NCI-H82 treated with DMSO at 0.1 percent for 48 hours (cell line): ENCODE results near the gene SRPRB.

ENCODE experiments used
- DNase-seq: peaks from one replicate; lab custom pipeline; 2025; ENCODE audit not compliant: unreplicated experiment; lab: John Stamatoyannopoulos, UW

Gene SRPRB

DNA sequence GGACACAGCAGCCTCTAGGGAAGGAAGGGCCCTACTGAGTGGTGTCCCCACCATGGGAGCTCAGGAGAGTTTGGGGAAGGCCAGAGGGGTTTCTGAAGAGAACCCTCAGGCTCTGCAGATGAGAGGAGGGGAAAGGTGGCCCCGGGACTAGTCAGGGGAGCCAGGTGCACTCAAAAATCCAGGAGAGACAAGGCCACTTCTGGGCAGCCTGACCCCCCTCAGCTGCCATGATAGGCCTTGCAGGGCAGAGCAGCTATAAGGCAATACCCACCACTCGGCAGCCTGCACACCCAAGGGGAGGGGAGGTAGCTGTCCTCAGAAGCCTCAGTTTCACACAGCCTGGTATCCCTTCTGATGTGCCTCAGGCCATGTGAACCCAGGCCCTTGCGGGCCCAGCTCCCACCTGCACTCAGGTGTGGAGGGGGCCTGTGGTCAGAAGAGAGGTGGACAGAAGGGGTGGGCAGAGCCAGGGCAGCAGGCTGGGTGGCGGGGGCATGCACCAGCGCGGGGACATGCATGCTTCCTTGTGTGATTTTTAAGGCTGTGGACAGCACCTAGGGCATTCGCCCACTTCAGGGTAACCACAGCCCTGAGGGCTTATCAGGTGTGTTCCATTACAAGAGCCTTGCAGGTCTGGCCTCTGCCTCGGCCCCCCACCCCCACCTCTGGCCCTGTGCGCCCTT, 34.6 kb downstream of the SRPRB start:
- DNase-seq, result no peak

DNA sequence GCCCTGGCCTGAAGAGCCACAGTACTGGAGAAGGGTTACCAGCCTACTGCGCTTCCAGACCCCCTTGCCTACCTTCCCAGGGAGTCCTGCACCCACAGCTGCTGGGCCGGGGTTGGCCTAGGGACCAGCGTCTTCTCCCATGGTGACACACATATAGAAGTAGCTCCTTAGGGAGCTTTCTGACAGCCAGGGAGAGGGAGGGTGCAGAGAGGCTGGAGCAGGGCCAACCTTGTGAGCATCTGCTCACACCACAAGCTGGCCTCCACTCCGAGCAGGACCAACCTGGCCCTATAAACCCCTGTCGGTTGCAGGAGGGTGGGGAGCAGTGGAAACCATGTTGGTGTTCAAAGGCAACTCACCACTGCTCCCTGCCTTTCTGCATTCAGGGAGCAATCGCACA, 35.2 kb downstream of the SRPRB start:
- DNase-seq, result no peak

DNA sequence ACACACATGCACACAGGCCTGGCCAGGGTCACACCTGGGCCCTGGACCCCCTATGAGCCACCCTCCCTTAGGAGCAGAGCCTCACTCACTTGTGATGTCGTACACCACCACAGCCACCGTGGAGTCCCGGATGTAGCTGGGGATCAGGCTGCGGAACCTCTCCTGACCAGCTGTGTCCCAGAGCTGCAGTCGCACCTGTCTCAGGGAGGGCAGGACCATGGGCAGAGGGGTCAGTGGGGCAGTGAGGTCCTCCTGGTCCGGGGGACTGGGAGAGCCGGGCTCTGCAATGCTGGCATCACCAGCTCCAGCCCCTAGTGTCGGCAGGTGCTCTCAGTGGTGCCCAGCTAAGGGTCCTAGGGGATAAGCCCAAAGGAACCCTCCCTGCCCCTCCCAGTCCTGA, 35.6 kb downstream of the SRPRB start:
- no peak for DNase-seq

DNA sequence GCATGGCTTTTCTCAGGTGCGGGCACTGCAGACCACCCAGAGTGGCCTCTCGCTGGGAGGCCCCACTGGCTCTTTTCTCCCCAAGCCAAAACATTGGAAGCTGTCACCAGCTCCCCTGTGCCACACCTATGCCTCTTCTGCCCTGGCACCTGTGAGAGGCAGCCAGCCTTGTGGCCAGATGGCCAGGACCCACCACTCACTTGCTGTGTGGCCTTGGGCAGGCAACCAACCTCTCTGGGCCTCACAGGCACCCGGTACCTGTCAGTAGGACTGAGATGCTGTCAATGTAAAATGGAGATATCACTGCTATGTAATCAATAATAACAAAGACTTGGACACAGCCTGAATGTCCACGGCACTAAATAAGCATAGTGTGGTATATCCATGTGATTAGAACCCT, 36.5 kb downstream of the SRPRB start:
- no peak for DNase-seq

DNA sequence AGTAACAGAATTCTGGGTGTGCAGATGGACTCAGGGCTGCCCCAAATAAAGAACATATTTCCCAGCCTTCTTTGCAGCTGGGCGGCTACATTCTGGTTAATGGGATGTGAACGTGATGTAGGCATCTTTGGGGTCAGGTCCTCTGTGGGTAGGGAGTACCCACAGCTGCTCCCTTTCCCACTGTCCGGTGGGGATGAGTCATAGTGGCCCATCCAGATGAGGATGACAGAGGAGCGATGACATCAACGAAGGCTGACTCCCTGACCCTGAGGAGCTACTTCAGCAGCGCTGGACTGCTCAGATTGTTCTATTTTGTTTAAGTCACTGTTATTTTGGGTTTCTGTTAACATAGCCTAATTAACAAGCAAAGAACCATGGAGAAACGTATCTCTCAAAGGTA, 38.0 kb downstream of the SRPRB start:
- DNase-seq, result no peak

DNA sequence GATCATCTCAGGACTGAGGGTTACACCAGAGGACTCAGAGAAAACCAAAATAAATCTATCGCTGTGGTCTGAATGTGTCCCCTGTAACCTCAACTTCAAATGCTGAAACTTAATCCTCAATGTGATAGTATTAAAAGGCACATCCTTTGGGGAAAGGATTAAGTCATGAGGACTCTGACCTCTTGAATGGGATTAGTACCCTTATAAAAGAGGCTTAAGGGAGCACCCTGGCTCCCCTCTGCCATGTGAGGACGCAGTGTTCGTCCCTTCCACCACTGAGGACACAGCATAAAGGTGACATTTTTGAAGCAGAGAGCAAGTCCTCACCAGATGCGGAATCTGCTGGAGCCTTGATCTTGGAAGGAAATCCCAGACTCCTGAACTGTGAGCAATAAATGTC, 39.5 kb downstream of the SRPRB start:
- DNase-seq, result peak; percentile 59

DNA sequence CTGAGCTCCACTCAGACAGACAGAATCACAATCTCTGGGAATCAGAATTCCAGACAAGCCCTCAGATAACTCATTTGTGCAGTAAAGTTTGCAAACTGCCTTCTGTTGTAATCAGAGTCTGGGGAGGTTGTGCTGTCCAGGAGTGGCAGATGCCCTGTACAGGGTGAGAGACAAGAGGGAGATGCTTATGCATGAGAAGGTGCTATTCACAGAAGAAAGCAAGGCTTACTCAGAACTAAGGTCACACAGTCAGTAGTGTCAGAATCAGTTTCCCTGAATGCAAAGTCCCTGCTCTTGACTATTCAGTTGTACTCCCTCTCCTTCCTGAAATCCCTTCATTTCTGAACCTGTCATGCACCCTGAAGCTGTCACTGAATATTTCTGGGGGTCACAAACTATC, 43.7 kb downstream of the SRPRB start:
- DNase-seq, result no peak

DNA sequence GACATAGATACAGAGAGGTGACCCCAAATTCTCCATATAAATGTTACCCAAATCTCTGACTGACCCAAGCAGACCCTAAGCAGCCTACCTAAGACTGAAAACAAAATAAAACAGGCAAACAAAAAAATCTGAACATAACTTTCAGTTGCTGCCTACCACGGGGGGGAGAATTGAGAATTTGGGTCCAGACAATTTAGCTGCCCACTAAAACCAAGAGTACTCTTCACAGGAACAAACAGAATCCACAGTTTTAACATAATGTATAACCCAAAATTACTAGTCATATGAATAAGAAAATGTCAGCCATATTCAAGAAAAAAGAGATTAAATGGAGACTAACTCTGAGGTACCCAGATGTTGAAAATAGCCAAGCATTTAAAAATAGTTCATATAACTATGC, 44.4 kb downstream of the SRPRB start:
- DNase-seq, result no peak

DNA sequence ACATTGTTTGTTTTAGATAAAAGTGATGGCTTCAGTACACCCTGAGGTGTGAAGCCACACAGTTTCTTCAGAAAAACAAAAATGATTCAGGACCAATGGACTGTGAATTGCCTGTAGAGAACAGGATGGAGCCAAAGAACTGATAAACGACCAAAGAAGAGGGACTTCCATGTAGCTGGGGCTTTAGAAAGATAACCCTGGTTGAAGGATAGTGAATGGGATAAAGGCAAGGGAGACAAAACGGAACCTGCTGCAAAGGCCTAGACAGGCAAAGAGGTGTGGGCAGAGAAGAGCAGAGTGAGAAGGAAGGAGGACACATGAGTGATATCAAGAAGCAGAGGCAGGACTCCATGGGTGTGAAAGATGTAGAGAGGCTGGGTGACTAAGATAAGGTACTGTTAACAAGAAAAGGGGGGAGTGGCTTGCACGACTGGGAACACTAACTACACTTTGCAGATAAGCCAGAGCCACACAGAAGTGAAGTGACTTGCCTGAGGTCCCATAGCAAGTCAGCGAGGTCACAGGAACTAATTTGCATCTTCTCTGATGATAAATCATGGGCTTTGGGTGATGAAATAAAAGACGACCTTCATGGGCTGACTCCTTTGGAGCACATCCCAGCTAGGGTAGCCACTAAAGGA, 45.8 kb downstream of the SRPRB start:
- DNase-seq, result no peak

DNA sequence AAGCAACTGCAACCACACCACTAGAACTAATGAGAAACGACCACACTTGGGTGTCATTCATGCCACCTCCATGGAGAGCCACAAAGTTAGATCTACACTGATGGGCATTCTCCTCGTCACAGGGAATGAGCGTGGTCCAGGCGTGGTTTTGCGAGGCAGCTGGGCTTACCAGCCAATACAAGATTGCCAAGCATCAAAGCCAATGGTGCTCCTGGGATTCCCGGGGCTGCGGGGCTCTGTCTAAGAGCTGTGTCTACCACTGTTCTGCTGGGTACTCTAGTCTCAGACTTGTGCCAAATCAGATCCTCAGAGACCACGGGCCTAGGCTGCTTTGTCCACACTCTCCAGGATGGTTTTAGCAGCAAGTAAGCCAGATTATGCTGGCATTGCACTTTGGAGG, 46.3 kb downstream of the SRPRB start:
- DNase-seq, result no peak

DNA sequence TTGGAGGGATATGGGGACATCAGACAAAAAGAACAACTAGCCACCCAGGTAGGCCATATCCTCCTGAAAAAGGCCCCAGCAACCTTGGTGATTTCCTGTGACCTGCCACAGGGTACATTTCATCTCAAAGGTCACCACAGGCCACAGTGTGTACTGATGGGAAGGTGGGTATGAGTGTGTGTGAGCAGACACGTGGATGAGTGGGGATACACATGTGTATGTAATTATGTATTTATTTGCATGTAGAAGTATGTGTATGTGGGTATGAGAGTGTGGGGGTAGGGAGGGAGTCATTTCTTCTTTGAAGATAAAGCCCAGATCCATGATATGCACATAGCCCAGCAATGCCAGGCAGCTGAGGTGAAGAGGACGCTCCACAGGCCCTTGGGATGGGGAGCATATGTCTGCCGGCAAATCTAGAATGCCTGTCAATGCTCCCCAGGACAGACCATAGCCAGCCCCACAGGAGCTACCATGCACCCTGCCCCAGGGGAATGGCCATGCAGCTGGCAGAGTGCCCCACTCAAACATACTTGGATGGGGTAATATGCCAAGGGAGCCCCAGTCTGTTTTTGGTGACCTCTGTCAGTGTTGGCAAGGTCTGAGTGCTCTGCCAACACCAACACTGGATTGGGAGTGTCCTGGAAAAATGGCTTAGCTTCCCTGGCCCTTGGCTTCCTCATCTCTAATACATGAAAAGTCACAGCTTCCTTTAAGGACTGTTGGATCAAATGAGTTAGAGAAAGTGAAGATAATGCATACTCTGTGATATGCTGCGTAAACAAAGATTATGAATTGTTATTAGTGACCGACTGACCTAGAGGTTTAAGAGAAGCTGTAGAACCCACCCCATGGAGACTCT, 47.7 kb downstream of the SRPRB start:
- DNase-seq, result no peak

DNA sequence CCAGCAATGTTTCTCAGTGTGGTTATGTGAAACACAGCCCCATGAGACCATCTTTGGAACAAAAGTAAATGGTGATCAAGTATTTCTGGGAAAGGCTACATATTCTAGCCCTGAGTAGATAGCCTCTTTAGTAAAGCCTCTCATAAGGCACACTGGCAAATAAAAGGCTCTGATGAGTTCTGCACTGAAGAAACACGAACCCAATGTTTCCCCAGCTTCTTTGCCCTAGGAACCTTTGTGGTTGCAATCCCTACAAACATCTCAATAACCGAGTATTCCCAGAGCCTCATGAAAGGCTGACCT, 48.3 kb downstream of the SRPRB start:
- DNase-seq, result no peak

DNA sequence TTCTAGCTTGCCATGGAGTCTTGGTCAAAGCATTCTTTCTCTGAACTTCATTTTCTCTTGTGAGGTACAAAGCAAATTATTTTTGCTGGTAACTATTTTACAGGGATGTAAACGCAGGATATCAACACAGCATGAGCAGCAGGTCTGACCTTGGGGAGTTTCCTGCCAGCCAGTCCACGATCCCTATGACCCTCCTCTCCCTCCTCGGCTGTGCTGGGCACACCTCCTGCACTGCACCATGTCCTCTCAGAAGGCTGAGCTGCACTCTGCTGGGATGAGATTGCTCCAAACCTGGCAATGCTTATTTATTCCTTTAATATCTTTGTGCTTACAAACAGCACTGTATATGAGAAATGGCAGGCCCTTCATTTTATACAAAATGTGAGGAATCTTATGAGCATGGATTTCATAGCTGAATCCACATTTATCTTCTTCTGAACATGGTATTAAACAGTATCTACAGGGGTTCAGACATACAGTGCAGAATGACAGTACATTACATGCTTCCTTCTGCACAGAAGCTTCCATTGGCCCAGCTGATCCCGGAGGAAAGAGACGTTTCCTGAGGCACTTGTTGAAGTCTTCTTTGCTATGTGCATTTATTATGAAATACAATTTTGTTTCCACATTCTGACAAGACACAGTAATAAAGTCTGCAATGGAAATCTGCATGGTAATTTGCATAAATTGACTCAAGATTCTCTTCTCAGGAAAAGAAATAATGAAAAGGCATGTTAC, 48.8 kb downstream of the SRPRB start:
- DNase-seq, result no peak

DNA sequence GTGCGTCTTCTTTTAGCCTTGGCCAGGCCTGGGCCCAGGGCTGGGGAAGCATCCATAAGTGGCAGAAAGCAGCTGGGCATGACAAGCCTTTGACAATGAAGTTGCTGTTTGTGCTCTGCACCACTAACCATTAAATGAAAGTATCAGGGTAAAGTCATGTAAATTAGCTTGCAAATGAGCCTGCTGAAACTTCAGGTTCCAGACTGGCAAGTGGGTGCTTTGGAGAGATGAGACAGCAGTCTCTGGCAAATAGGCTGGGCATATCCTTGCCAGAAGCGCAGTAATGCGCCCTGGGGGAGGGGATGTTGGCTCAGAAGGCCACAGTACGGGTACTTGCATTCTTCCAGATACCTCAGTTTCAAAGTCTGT, 49.4 kb downstream of the SRPRB start:
- no peak for DNase-seq

DNA sequence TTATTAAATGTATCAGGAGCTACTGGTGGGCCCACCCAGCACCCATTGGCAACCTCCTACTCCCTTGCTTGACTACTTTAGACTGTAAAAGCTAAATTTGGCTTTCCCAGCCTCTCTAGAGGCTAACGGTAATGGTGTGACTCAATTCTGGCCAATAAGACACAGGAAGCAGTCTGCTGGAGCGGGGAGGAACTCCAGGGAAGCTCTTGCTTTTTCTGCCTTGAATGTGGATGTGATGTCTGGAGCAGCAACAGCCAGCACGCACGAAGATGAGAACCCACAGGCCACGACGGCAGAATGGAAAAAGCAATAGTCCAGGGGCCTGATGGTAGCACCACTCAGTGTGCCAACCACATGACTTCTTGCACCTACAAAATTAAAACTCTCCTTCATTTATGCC, 50.2 kb downstream of the SRPRB start:
- no peak for DNase-seq

DNA sequence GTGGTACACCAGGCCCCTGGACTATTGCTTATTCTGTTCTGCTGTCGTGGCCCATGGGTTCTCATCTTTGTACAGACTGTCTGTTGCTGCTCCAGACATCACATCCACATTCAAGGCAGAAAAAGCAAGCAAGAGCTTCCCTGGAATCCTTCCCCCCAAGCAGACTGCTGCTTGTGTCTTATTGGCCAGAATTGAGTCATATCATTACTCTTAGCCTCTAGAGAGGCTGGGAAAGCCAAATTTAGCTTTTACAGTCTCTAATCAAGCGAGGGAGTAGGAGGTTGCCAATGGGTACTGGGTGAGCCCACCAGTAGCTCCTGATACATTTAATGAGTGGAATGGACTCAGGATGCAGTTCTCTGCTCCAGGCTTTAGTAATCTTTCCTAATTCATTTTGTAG, 50.7 kb downstream of the SRPRB start:
- no peak for DNase-seq

DNA sequence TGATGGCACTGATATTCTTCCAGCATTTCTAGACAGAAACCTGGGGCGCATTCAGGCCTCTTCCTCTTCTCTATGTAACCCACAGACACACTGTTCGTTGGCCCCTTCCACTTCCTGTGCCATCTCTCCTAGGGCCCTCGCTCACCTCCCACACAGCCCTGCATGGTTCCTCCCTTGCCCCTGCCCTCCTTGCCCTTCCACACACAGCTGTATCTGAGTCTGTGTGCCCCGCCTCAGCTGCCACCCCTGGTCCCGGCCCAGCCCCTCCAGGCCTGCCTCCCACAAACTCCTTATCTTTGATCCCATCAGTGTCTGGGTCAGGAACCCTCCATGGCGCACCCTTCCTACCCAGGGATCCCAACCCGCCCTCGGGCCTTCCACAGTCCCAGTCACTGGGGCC, 52.2 kb downstream of the SRPRB start:
- DNase-seq, result no peak

DNA sequence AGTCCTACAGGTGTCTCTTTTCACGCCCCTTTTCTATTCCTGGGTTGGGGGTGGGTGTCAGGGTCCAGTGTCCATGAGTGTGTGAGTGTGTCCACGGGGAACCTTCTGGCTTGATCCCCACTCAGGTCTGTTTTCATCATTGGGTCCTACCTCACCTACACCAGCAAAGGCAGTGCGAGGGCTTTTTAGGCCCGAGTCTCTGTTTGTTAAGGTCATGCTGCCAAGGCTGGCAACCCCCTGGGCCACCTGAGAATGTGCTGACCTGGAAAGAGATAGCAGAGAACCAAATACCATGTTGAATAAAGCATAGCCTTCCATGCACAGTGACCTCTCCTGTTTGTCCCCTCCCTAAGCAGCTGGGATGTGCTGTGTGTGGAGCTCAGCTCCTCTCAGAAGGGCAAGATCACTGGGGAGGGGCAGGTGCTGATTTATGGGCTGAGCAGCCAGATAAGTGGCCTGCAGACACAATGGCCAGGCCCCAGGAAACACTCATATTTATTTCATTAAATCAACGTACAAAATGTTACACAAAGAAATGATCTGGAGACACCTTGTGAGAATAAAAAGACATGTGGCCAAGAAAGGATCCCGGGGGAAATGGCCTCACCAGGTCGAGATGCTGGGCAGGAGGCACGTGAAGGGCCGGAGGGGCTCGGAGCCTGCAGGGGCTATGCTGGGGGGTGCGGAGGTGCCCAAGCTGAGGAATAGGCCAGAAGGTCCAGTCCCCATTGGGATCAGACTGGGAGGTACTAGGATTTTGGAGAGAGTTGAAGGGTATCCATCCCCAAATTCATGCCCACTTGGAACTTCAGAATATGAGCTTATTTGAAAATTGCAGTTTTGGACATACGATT, 54.0 kb downstream of the SRPRB start:
- no peak for DNase-seq

DNA sequence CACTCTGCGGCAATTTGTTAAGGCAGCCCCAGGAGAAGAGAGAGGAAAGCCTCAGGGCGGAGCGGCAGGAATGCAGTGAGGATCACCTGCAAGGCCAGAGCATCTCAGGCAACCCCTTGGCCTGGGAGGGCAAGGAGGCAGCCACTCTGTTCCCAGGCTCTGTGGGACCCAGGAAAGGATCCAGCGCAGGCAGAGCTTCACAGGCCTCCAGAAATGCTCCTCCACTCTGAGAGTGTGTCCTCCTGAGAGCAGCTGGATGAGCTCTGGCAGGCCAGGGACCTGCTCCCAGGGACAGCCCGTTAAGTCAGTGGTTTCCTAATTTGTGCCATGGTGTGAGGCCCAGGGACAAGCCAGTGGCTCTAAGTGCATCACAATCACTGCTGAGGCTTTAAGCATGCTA, 54.9 kb downstream of the SRPRB start:
- no peak for DNase-seq

DNA sequence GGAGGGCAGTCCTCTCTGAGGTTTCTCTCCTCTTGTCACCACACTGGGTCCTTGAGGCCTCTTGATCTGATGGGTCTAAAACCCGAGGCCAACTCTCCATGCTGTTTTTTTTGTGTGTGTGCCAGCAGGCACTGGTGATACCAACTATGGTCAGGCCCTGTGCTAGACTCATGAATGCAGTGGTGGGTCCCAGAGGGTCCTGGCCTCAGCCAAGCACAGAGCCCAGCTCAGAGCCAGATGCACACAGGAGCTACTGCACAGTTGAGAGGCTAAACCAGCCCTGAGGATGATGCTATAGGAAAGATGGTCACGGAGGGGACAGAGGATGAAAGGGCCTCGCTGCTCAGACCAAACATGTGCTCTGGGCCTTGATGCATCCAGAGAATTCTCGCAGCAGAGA, 56.5 kb downstream of the SRPRB start:
- DNase-seq, result no peak

DNA sequence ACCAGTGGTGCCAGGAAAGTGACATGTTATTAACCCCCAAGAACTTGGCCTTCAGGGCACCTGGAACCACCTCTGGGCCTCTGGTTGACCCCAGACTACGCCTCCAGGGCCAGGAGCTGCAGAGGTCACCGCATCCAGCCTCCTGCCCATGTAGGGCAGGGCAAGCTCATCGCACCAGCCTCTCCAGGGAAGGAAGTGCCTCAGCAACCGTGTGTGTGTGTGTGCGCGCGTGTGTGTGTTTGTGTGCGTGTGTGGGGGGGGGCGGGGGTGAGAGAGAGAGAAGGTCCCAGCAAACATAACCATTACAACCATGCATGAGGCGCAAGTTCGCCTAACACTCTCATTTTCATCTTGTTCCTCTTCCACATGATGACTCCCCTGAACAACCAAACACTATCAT, 58.3 kb downstream of the SRPRB start:
- no peak for DNase-seq
